ENCODE results near the gene AJUBA. TPM values are rescaled to one million over a fixed set of nuclear protein-coding genes. Genes with fewer than 3 reads are reported as not detected.
A peak's percentile ranks its signal among the peaks of the same experiment; 100 is the strongest.

Gene AJUBA
- total RNA-seq, 1 donor from 2014 or later: 110 TPM

DNA sequence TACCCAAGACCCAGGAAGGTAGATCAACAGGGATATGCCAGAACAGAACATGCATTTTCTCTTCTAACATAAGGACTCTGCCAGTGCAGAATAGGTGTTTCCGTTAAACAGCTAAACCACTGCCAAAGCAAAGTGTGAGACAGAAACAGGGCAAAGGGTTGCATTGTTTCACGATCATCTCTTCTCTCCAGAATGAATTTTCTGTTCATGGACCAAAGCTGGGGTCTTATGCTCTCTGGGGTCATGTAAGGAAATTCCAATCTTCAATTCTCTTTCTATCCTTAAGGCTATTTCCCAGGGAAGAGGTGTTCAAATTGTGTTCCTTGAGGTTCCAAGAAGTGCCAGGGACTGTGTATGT is 41.4 kb upstream of the AJUBA start:
- H3K4me3 Mint-ChIP-seq: no peak overlapping the region
- peaks cover 24% of the 10 kb centered on the region for H3K36me3 Mint-ChIP-seq
- H3K9me3 Mint-ChIP-seq: no peaks in the 10 kb centered on the region
- H3K27me3 Mint-ChIP-seq (ENCODE audit: low read depth): no peaks in the 10 kb centered on the region
- H3K27ac Mint-ChIP-seq: peak overlapping the region; percentile 61
- TF ChIP-seq, protein P1, sequence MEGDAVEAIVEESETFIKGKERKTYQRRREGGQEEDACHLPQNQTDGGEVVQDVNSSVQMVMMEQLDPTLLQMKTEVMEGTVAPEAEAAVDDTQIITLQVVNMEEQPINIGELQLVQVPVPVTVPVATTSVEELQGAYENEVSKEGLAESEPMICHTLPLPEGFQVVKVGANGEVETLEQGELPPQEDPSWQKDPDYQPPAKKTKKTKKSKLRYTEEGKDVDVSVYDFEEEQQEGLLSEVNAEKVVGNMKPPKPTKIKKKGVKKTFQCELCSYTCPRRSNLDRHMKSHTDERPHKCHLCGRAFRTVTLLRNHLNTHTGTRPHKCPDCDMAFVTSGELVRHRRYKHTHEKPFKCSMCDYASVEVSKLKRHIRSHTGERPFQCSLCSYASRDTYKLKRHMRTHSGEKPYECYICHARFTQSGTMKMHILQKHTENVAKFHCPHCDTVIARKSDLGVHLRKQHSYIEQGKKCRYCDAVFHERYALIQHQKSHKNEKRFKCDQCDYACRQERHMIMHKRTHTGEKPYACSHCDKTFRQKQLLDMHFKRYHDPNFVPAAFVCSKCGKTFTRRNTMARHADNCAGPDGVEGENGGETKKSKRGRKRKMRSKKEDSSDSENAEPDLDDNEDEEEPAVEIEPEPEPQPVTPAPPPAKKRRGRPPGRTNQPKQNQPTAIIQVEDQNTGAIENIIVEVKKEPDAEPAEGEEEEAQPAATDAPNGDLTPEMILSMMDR (IDR thresholded peaks at IDR 0.05; ENCODE audit: unreplicated experiment): no peak
- no peak for DNase-seq (ENCODE audit: low spot score in 2 of 2, unreplicated experiment in 2 of 2)
- H3K4me1 Mint-ChIP-seq: peaks cover 16% of the 10 kb centered on the region

DNA sequence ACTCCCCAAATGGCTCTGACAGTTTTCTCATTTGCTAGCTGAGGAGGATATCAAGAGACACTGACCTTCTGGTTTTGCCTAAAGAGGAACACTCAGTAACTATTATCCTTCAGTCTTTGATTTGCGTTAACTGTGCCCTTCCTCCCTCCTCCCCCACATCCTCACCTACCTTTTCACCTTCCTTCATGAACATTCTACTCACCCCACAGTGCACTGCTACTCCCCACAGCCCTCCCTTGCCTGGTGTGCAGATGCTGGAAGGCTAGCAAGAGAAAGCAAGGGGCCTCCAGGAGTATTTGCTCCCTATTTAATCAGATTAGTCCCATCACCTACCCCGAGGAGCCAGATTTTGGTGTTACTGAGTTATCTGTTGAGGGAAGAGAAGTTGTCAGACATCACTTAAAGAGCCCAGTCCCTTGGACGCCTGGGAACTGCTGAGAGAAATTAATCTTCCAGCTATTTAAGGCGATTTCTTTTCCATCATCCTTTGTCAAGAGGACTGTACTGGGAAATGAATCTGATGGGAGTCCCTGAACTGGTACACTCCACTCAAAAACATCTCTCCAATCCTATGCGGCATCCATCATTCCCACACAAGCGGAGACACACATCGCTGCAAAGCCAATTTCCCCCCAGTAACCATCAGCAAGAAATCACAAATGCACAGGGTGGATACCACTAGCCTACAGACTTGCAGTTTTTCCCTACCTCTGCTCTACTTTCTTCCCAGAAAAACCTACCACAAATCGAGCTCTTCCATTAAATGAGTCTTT is 40.9 kb upstream of the AJUBA start:
- TF ChIP-seq, protein P1 (IDR thresholded peaks at IDR 0.05; ENCODE audit: unreplicated experiment): no peak
- H3K27ac Mint-ChIP-seq: no peak overlapping the region
- H3K4me1 Mint-ChIP-seq: peaks cover 16% of the 10 kb centered on the region
- no peaks in the 10 kb centered on the region for H3K9me3 Mint-ChIP-seq
- peaks cover 22% of the 10 kb centered on the region for H3K36me3 Mint-ChIP-seq
- no peaks in the 10 kb centered on the region for H3K27me3 Mint-ChIP-seq (ENCODE audit: low read depth)
- no peak for DNase-seq (ENCODE audit: low spot score in 2 of 2, unreplicated experiment in 2 of 2)
- H3K4me3 Mint-ChIP-seq: no peak overlapping the region

DNA sequence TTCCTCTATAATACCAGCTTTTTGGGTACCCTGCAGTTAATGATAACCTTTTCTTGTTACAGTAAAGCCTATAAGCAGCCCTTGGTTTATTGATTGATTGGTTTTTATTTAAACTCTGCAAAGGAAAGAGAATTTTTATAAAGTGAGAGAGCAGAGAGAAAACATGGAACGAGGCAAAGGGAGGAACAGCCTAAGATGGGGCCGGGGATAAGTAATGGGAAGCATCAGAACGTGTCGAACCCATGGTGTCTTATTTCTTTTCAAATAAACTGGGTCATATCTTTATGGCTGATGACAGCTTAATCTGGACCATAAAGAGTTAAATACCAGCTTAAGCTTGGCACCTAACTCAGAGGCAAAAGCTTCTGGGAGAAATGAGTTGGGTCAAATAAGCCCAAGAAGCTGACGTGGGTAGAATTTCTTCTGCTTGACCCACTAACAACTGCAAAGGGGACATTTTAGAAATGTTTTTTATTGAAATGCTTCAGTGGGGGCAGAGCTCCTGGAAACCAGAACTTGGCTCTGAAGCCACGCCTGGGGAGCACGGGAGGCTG is 39.6 kb upstream of the AJUBA start:
- Mint-ChIP-seq H3K4me3 (no peak overlapping the region), H3K36me3 (peaks cover 17% of the 10 kb centered on the region), H3K4me1 (peaks cover 16% of the 10 kb centered on the region), H3K27me3 (ENCODE audit: low read depth) (no peaks in the 10 kb centered on the region), H3K27ac (no peak overlapping the region), H3K9me3 (no peaks in the 10 kb centered on the region)
- TF ChIP-seq, protein P1 (IDR thresholded peaks at IDR 0.05; ENCODE audit: unreplicated experiment): no peak
- DNase-seq (ENCODE audit: low spot score in 2 of 2, unreplicated experiment in 2 of 2): no peak

DNA sequence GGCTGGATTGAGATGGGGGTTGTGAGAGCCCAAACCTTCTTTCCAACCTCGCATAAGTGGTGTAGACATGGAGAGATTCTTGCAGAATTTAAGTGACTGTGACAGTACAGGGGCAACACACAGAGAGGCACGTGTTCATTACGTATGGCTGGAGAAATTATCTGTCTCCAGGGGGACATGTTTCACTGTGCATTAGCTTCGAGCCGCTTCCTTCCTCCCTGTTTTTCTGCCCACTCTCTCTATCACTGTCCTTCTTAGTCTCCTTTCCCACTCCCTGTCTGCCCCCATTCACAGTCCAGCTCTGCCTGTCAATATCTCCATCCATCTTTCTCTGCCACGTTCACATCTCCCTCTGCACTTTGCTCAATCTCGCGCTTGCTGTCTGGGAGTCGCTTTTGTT is 39.1 kb upstream of the AJUBA start:
- Mint-ChIP-seq H3K36me3 (peaks cover 17% of the 10 kb centered on the region), H3K4me3 (no peak overlapping the region)
- TF ChIP-seq, protein P1 (IDR thresholded peaks at IDR 0.05; ENCODE audit: unreplicated experiment): no peak

DNA sequence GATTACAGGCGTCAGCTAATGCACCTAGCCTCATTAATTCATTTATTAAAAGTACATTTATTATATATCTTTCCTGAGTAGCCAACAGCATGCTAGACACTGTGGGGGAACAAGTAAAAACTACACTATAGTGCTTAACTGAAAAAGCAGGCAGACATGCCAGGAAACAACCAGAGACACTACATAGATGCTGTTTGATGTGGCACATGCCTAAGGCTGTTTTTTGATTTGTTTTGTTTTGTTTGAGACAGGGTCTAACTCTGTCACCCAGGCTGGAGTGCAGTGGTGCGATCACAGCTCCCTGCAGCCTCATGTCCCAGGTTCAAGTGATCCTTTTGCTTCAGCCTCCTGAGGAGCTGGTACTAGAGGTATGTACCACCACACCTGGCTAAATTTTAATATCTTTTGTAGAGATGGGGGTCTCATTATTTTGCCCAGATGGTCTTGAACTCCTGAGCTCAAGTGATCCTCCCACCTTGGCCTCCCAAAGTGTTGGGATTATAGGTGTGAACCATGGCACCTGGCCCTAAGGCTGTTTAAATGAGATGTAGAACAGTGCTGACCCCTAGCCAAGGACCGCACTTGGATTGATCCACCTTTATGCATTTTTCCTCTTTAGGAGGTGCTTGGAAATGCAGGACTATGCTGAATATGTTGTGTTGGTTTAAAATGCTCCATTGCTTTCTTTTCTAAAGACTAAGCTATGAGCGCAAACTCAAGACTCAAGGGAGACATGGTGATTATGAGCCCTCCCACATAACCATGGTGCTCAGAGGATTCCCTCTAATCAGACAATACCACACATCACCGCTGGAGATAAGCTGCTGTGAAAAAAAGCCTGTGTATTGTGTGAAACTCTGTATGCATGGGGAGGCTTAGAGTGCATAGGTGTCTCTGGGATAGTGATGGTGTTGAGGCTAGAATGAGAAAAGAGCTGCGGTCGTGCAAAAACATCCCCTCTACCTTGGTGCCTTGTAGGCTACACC is 38.1 kb upstream of the AJUBA start:
- Mint-ChIP-seq H3K4me1 (peaks cover 12% of the 10 kb centered on the region), H3K36me3 (peaks cover 9% of the 10 kb centered on the region), H3K27me3 (ENCODE audit: low read depth) (no peaks in the 10 kb centered on the region), H3K9me3 (no peaks in the 10 kb centered on the region), H3K4me3 (no peak overlapping the region), H3K27ac (no peak overlapping the region)
- TF ChIP-seq, protein P1 (IDR thresholded peaks at IDR 0.05; ENCODE audit: unreplicated experiment): no peak
- no peak for DNase-seq (ENCODE audit: low spot score in 2 of 2, unreplicated experiment in 2 of 2)

More for the DNA sequence above, 39.1 kb upstream of the AJUBA start:
- Mint-ChIP-seq H3K9me3 (no peaks in the 10 kb centered on the region), H3K27me3 (ENCODE audit: low read depth) (no peaks in the 10 kb centered on the region), H3K27ac (no peak overlapping the region), H3K4me1 (peaks cover 16% of the 10 kb centered on the region)
- DNase-seq (ENCODE audit: low spot score in 2 of 2, unreplicated experiment in 2 of 2): no peak

Measured in mesothelial cell of epicardium (in vitro differentiated cells).